GM21576 (cell line): ENCODE measurements around the gene ALPI.
"Not testable (repeated sequence)": the region's sequence is repeated elsewhere in the genome, so short reads cannot be mapped to it uniquely, and the experiment has no call there.

Source experiments
- ATAC-seq: cut with Tn5 transposase; IDR thresholded peaks from one replicate; pipeline ENCODE4 v1.9.1; 2021; ENCODE audit warnings: mild to moderate bottlenecking, moderate library complexity; ENCODE audit not compliant: unreplicated experiment

The ALPI gene

DNA sequence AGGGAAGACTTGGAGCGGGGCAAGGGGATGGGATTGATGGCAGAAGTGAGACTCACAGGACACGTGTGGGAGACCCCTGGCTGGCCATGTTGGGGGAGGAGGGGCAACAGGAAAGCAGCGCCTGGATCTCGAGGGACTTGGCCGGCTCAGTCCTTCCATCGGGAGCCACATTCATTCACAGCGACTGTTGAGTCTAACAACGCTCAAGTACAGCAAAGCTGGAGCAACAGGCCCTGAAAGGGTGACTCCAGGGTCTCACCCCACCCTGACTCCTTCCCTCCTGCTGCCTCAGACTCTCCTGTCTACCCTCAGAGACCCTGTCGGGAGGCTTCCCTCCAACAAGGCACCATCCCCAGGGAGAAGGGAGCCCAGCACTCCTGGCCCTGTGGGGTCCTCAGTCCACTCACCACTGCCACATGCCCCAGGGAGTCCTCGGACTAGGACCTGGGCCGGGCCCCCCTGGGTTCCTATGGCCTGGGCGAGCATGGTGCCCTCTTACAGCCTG lies 14.8 kb upstream of the ALPI start:
- no peak for ATAC-seq

DNA sequence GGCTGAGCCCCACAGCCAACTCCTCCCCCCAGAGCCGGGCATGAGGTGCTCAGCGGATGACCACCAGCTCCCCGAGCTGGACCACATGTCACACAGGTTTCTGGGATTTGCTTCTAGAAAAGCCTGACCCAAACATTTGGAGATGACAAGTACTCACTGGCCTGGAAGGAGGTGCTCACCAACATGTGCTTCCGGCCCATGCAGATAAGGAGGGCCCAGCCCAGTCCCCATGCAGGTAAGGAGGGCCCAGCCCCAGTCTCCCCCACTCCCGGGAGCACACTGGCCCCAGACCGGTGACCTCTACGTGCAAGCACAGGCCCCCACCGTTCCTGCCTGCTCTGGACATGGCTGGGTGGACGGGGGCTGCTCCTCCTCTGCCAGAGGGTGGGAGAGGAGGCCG lies 14.0 kb upstream of the ALPI start:
- ATAC-seq = not testable (repeated sequence)

DNA sequence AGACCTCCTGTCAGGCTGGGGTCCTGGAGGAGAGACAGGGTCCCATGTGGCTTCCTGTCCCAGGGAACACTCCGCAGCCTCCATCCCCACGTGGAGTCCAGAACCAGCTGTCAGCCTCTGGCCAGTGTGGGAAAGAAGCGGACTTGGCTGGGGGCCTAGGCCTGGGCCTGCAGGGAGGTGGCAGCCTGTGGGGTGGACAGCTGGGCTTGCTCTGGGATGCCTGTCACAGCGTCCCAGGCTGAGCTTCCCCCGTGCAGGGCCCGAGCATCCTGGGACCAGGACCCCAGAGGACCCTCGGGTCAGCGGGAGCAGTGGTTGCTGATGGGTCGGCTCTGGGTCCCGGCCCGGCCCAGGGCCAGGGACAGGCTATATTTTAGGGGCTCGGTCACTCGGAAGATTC lies 13.5 kb upstream of the ALPI start:
- ATAC-seq = not testable (repeated sequence)

DNA sequence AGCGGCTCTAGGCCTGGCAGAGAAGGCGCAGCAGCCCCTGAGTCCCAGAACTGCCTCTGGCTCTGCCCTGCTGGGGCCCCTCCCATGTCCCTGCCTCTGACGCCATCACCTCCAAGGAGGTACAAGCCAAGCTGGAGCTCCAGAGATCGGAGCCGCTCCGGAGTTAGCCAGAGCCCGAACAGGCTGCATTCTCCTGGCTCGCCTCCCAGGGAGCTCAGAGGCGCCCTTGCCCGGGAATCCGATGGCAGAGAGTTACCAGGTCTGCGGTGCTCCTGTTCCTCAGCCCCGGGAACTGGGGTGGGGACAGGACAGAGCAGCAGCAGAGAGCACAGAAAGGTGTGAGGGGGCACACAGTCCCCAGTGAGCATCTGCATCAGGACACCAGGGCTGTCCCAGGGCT lies 12.9 kb upstream of the ALPI start:
- ATAC-seq = not testable (repeated sequence)

DNA sequence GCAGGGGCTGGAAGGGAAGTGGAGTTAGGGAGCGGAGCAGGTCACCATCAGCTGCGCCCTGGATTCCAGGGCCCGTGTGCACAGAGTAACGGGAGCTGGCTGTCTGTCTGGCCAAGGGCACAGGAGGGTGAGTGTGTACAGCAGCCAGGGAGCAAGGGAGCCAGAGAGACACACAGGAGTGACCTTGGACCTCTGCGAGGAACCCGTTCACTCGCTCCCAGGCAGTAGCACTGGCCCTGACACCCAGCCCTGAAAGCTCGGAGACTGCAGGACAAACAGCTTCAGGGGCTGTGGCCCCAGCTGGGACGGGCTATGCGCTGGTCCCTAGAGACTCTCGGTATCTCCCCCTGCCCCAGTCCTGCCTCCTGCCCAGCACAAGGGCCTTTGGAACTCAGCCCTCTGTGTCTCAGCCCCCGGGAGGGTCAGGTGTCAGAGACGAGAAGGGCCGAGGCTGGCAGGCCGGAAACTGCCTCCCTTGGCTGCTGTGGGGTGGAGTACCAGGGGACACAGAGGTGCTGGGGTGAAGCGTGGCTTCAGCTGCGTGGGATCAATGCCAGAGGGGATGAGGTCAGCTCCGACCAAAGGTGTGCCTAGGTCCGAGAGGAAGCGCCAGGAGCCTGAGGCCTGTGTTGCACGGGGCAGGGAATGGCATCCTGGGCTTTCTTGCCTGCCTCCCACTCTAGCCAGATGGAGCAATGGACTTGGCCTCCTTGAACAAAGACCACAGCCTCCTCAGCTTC lies 12.1 kb upstream of the ALPI start:
- not testable (repeated sequence) for ATAC-seq

DNA sequence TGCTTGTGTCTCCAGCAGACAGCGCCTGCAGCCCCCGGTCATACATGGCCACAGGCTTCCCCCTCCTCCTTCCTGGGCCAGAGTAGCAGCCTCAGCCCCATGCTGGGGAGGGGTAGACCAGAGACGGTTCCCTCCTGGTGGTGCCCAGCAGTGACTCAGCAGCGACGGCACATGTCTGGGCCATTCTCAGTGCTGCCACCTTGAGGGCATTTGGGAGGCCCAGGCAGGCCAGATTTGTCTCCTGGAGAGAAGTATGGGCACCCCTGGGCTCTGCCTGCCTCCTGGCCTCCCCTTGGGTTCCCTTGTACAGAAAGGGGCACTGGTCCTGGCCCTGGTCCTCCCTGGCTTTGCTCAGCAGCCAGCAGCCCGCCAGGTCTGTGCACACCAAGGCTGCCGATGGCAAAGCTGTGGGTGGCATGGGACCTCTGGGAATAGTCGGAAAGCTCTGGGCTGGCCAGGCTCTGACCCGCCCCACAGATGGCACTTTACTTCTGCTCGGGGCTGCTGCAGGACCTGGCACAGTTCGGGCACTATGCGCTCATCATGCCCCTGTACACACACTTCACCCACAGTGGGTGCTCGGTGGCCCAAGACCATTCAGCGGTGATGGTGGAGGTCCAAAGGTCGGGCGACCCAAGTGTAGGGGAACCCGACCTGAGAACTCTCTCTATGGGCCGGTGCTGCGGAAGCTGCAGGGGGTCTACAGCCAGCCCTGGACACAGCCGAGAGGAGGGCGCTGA lies 11.4 kb upstream of the ALPI start:
- ATAC-seq = no peak

DNA sequence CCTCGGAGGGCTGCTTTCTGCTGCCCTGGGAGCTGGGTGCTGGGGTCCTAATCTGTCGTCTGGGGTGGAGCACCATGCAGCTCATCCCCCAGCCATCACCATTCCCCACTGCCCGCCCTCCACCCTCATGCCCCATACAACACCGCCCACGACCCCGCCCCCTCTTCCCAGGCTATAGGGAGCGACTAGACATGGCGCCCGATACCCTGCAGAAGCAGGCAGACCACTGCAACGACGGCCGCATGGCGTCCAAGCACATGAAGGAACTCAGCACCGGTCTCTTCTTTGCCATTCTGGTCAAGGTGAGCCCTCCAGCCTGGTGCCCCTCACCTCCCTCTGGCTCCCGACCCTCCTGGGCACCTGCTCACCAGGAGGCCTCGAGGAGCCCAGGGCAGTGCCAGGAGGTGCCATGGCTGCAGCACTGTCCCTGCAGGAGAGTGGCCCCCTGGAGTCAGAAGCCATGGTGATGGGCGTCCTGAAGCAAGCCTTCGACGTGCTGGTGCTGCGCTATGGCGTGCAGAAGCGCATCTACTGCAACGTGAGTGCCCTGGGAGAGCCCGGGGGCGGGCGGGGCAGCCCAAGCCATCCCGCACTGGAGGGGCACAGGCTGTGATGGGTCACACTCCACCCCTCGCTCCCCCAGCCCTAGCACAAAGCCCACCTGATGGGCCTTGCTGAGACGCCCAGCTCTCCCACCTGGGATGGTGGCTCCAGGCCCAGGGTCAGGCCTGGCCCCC lies 10.6 kb upstream of the ALPI start:
- not testable (repeated sequence) for ATAC-seq

DNA sequence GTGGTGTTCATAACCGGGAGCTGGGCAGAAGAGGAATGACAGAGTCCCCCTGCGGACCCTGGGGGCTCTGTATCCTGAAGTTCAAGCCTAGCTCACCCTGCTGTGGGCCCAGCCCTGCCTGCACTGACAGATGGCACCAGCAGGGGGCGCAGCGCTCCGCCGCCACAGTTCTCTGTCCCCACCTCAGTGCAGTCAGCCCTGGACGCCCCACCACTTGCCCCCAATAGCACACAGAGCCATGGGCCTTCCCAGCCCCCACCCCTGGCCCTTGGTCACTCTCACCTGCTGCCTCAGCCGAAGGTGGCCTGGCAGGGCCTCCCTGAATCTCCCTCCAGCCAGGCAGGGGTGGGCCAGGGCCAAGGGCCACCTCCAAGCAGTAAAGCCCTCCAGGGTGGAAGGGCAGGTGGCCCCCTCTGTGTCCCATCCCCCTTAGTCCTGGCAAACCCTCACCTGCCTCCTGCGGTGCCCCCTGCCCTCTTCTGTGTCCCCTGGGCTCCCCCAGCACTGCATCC lies 9.6 kb upstream of the ALPI start:
- ATAC-seq = not testable (repeated sequence)

DNA sequence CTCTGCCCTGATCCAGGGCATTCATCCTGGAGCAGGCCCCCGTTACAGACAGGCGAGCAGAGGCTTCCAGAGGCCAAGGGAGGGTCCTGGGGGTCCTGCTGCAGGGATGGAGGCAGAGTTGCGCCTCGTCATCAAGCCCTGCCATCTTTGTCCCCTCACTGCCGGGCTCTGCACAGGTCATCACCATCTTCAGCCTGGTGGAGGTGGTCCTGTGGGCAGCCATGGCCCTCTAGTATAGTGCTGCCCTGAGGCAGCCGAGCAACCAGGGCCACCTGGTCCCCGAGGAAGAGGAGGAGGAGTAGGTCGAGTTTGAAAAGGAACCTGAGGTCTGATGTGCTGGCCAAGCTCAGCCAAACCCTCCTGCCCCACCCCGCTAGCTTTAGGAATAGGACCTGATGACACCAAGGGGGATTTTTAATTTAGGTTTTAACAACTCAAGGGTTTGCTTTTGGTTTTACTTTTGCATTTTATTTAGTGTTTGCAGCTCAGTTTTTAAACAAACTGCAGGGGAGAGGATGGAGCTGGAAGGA lies 8.8 kb upstream of the ALPI start:
- ATAC-seq = no peak

DNA sequence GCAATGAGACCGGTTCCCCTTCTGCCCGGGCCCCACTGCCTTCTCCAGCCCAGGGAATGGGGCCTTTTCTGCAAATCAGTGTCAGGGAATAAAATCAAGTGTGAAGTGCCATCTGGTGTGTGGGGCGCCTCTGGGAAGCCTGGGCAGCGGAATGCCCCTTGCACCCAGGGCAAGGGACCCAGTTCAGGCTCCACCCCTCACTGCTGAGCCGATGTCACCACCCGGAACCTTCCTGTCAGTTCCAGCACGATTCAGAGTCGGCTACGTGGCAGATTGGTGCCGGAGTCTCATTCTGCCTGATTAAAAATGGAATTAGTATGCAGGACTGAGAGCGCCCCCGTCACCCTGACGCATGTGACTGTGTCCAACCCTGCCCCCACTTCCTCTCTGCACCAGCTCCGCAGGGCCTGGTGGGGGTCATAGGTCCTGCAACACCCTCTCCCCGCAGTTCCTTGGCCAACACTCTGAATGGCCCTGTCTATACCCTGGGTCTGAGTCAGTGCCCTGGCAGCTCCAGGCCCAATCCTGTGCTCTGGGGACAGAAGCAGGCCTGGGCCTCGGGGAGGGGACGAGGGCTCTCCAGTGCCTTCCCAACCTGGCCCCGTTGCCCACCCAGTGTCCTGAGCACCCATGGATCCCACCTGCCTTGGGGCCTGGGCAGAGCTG lies 8.2 kb upstream of the ALPI start:
- ATAC-seq = no peak

DNA sequence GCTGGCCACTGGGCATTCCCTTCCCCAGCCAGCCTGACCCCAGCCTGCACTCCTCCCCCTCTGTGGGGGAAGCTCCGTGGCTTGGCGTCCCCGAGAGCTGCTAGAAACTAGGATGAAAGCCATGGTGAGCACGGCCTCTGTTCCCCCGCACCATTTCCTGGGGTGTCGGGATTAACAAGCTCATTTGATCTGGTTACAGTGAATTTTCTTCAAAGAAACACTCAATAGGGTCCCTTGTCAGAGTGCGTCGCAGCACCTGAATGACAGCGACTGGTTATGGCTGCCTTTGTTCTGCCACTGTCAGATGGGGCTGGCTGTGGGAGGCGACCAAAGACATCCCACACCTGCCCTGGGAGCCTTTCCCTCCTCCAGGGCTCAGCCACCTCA lies 7.7 kb upstream of the ALPI start:
- ATAC-seq = no peak

DNA sequence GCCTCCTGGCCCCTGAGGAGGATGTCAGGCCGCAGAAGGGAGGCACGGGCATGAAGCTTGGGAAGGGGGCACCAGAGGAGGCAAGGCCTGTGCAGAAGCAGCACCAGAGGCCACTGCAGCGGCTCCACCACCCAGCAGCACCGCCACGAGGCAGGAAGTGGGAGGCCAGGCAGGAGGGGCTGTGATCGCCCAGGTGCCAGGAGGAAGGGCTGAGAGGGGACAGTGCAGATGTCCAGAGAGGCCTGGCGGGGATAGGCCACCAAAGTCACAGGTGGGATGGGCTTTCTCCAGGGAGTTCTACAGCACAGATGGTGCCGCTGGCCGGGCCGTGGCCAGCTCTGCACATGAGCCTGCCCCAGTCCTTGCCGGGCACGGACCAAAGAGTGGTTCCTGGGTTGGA lies 6.0 kb upstream of the ALPI start:
- ATAC-seq = no peak

DNA sequence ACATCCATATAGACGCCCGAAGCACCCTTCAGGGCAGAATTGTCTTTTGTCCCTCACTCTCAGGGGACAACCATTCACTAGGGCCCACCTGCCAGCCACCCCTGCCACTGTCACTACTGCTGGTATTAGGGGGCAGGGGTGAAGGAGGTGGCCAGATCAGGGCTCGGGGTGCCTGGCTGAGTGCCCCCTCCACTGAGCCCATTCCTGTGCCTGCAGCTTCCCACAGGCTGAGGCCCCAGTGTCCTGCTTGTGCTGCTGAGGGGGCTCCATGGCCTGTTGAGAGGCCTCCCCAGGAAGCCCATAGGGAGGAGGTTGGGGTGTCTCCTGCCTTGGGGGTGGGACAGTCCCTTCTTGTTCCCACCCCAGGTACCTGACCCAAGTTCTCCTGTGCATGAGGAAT lies 4.3 kb upstream of the ALPI start:
- not testable (repeated sequence) for ATAC-seq

DNA sequence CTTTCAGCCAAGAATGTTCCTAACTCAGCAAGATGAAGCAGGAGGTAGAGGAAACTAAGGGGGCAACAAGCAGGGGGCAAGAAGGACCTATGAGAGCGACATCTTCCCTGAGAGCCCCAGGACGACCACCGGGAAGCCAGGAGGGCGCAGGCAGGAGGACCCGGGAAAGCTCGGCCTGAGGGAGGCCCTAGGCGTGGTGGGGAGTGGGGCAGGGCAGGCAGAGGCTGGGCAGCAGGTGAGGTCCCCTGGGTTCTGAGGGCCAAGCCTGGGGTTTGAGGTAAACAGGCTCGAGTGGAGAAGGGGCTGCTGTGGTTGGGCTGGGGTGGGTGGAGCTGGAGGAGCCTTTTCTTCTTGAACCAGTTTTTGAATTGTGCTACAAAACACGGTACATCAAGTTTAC lies 1.3 kb upstream of the ALPI start:
- ATAC-seq = no peak

DNA sequence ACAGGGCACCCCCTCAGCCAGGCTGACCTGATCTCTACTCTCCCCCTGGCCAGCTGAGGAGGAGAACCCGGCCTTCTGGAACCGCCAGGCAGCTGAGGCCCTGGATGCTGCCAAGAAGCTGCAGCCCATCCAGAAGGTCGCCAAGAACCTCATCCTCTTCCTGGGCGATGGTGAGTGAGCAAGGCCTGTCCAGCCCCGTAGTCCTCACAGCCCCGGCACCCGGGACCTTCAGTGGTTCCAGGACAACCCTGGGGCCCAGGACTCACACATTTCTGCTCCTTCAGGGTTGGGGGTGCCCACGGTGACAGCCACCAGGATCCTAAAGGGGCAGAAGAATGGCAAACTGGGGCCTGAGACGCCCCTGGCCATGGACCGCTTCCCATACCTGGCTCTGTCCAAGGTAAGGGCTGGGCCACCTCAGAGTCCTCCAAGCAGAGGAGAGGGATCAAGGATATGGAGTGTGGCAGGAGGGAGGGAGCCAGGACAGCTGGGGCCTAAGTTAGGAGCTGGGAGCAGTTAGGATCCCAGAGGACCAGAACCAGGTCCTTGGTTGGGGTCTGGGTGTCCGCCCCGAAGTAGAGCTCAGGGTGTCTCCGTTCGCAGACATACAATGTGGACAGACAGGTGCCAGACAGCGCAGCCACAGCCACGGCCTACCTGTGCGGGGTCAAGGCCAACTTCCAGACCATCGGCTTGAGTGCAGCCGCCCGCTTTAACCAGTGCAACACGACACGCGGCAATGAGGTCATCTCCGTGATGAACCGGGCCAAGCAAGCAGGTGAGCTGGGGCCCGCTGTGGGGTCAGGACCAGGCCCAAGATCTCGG lies 555 bp downstream of the ALPI start:
- ATAC-seq = no peak

DNA sequence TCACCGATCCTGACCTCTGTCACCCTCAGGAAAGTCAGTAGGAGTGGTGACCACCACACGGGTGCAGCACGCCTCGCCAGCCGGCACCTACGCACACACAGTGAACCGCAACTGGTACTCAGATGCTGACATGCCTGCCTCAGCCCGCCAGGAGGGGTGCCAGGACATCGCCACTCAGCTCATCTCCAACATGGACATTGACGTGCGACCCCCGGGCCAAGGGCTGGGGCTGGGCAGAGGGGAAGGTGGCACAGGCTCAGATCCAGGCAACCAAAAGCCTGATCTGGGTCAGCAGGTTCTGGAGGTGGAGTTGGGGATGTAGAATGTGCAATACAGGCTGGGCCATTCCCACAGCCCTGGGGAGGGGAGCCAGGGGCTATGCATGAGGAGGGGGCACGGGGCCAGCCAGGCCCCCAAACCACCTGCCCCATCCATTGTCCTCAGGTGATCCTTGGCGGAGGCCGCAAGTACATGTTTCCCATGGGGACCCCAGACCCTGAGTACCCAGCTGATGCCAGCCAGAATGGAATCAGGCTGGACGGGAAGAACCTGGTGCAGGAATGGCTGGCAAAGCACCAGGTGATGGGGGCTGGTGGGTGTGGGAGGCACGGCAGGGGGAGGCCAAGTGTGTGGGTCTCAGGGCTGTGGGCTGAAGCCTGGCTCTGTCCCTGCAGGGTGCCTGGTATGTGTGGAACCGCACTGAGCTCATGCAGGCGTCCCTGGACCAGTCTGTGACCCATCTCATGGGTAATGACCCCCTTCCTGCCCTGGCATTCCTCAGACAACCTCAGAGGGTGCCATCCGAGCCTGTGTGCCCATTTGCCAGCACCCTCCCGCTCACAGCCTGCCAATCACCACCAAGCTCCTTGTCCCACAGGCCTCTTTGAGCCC lies 1.4 kb downstream of the ALPI start:
- ATAC-seq = no peak

DNA sequence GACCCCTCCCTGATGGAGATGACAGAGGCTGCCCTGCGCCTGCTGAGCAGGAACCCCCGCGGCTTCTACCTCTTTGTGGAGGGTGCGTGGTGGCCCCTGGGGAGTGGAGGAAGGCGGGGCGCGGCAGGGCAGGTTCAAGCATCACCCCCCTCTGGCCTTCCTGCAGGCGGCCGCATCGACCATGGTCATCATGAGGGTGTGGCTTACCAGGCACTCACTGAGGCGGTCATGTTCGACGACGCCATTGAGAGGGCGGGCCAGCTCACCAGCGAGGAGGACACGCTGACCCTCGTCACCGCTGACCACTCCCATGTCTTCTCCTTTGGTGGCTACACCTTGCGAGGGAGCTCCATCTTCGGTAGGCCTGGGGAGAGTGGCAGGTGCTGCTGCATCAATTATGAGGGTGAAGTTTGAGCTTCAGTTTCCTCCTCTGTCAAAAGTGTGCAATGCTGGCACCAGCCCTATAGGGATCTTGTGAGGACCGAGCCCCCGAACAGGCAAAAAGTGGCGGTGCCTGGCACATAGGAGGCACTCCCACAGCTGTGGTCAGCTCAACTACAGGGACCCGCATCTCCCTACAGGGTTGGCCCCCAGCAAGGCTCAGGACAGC lies 2.2 kb downstream of the ALPI start:
- ATAC-seq = no peak

DNA sequence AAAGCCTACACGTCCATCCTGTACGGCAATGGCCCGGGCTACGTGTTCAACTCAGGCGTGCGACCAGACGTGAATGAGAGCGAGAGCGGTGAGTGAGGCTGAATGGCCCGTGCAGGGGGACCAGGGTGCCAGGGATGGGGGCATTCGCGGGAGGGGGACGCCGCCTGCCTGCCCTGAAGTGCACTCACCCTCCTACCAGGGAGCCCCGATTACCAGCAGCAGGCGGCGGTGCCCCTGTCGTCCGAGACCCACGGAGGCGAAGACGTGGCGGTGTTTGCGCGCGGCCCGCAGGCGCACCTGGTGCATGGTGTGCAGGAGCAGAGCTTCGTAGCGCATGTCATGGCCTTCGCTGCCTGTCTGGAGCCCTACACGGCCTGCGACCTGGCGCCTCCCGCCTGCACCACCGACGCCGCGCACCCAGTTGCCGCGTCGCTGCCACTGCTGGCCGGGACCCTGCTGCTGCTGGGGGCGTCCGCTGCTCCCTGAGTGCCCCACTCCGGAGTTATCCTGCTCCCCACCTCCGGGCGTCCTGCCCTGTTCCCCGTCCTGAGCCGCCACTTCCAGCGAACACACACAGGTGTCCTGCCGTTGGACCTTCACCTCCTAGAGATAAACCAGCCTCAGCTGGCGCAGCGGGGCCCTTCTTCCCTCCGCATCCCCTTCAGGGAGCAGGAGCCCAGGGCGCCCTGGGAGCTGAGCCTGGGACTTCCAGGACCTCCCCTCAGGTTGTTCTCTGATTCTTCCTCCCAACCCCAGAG lies 2.9 kb downstream of the ALPI start:
- no peak for ATAC-seq
